Tongue (tissue), 3 donors: ENCODE measurements around the gene NSRP1. TPM values are rescaled to one million over a fixed set of nuclear protein-coding genes. Genes with fewer than 3 reads are reported as not detected.
A peak's percentile ranks its signal among the peaks of the same experiment; 100 is the strongest.
"Not testable (repeated sequence)": the region's sequence is repeated elsewhere in the genome, so short reads cannot be mapped to it uniquely, and the experiment has no call there.

Experiments used
- DNase-seq: peaks from one replicate; pipeline ENCODE4 v3.0.0-alpha.2; 2015
- small RNA-seq: library from RNA; depleted of rRNA; stranded (forward); fragments of <200 nt; gene quantifications from one replicate; pipeline ENCODE3, GENCODE V24; 2014; ENCODE audit warnings: low replicate concordance
- total RNA-seq: library from RNA; depleted of rRNA; stranded (reverse); fragments of >200 nt; gene quantifications from one replicate; pipeline ENCODE4 v1.2.3, GENCODE V29; 2014

NSRP1 gene
- total RNA-seq, 1 donor from 2014 or later, result 19.9 TPM

GRCh38 chr17:30222251-30222650, 105.6 kb downstream of the NSRP1 start:
- no peak for DNase-seq

GRCh38 chr17:30222721-30223175, 106.1 kb downstream of the NSRP1 start:
- DNase-seq, result no peak

- DNase-seq, result no peak
These were observed 107.9 kb downstream of the NSRP1 start for GRCh38 chr17:30224419-30224960.

- DNase-seq, result no peak
These were observed 108.5 kb downstream of the NSRP1 start for GRCh38 chr17:30225112-30225511.

GRCh38 chr17:30225919-30226553, 109.4 kb downstream of the NSRP1 start:
- DNase-seq, result no peak

- DNase-seq, result no peak
These were observed 110.3 kb downstream of the NSRP1 start for GRCh38 chr17:30226878-30227277.

- DNase-seq, result no peak
These were observed 111.4 kb downstream of the NSRP1 start for GRCh38 chr17:30228011-30228410.

GRCh38 chr17:30229012-30229411, 112.4 kb downstream of the NSRP1 start:
- no peak for DNase-seq

- not testable (repeated sequence) for DNase-seq
These were observed 113.4 kb downstream of the NSRP1 start for GRCh38 chr17:30230009-30230408.

- DNase-seq, result no peak
These were observed 114.0 kb downstream of the NSRP1 start for GRCh38 chr17:30230596-30231125.

- DNase-seq, result no peak
These were observed 115.6 kb downstream of the NSRP1 start for GRCh38 chr17:30232015-30232823.

- DNase-seq, result no peak
These were observed 116.3 kb downstream of the NSRP1 start for GRCh38 chr17:30232824-30233427.

GRCh38 chr17:30234296-30234695, 117.7 kb downstream of the NSRP1 start:
- no peak for DNase-seq

GRCh38 chr17:30234964-30235363, 118.3 kb downstream of the NSRP1 start:
- DNase-seq, result no peak

GRCh38 chr17:30235386-30236296, 119.0 kb downstream of the NSRP1 start, which contains the start of gene SLC6A4:
Gene SLC6A4, minus strand, starts transcription at chr17:30235697. Its CDS starts 13,739 bp downstream, at chr17:30221958.
- peak; percentile 39 for DNase-seq

Small RNA genes within 50 kb of the gene (small RNA-seq; reads per million reads assigned to genes)
- gene AC104984.5, result not detected

Other genes starting within 250 kb of the NSRP1 start
- 32.1 TPM for gene SSH2, start 186.6 kb upstream of the NSRP1 start, total RNA-seq
- 0.41 TPM for gene EFCAB5, start 175.2 kb upstream of the NSRP1 start, total RNA-seq
- 0.72 TPM for gene SLC6A4, start 118.9 kb downstream of the NSRP1 start, total RNA-seq
- 40.0 TPM for gene BLMH, start 175.1 kb downstream of the NSRP1 start, total RNA-seq
- not detected for gene TMIGD1, start 217.2 kb downstream of the NSRP1 start, total RNA-seq